ENCODE measurements around the gene ADPRH.

DNA sequence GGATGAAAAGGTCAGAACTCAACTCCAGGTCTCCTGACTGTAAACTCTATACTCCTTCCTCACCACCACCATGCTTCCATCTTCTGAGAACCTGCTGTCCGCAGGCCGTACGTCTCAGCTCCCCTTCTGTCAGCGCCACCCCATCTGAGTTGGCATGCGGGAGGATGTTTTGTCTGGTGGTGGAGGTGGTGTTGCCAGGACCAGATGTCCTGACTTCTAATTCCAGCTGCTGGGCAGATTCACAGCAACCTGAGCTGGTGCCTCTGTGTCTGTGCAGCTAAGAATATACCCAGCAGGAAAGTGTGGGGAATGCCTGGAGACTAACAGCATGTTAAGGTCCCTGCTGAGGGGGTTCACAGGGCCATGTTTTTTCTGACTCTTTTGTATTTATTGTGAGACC lies 41.6 kb downstream of the ADPRH start:
- TF ChIP-seq FOXK2 (IDR thresholded peaks at IDR 0.05) (no peak), BHLHE40 (IDR thresholded peaks at IDR 0.05; ENCODE audit: borderline replicate concordance) (no peak)

Measured in HEK293T (cell line).